Stimulated activated CD4-positive, alpha-beta T cell treated with anti-CD3 and anti-CD28 coated beads, Interleukin-1b, Interleukin-23, amount 100 ng/mL, for 4 hours (primary cell): ENCODE data around the gene P2RY8.
"Not testable (repeated sequence)": the region's sequence is repeated elsewhere in the genome, so short reads cannot be mapped to it uniquely, and the experiment has no call there.

Source experiments
- DNase-seq, 2 donors: peaks; one replicate each; pipeline ENCODE4 v3.0.0-alpha.2; 2020; ENCODE audit warnings: low read depth in 2 of 2

The P2RY8 gene

DNA sequence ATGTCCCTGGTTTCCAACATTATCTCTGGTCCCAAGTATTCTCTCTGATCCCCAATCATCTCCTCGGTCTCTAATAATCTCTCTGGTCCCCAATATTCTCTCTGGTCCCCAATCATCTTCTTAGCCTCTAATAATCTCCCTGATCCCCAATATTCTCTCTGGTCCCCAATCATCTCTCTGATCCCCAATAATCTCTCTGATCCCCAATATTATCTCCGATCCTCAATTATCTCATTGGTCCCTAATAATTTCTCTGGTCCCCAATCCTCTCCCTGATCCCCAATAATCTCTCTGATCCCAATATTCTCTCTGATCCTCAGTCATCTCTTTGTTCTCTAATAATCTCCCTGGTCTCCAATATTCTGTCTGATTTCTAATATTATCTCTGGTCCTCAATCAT, 16.6 kb downstream of the P2RY8 start:
- DNase-seq = no peak

DNA sequence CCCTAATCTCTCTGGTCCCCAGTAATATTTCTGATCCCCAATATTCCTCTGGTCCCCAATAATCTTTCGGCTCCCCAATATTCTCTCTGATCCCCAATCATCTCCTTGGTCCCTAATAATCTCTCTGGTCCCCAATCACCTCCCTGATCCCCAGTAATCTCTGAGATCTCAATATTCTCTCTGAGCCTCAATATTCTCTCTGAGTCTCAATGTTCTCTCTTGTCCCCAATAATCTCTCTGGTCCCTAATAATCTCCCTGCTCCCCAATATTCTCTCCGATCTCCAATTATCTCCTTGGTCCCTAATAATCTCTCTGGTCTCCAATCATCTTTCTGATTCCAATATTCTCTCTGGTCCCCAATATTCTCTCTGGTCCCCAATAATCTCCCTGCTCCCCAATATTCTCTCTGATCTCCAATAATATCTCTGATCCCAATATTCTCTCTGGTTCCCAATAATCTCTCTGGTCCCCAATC, 17.9 kb downstream of the P2RY8 start:
- no peak for DNase-seq

DNA sequence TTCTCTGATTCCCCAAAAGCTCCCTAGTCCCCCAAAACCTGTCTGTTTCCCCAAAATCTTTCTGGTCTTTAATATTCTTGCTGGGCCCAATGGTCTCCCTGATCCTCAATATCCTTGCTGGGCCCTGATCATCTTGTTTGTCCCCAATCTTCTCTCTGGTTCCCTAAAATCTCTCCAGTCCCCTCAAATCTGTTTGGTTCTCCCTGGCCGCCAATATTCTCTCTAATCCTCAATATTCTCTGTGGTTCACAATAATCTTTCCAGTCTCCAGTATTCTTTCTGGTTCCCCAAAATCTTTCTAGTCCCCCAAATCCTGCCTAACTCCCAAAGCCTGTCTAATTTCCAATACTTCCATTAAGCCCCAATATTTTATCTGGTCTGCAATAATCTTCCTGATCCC, 18.5 kb downstream of the P2RY8 start:
- no peak for DNase-seq

DNA sequence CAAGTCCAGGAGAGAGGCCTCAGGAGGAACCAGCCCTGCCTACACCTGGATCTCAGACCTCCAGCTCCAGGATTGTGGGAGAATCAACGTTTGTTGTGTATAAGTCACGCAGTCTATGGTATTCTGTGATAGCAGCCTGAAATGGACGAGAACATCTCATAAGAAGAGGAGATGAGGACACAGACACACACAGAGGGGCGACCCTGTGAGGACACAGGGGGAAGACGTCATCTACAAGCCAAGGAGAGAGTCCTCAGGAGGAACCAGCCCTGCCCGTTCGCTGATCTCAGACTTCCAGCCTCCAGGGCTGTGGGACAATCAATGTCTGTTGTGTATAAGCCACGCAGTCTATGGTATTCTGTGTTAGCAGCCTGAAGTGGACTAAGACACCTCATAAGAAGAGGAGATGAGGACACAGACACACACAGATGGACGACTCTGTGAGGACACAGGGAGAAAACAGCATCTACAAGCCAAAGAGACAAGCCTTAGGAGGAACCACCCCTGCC, 20.3 kb downstream of the P2RY8 start:
- no peak for DNase-seq

DNA sequence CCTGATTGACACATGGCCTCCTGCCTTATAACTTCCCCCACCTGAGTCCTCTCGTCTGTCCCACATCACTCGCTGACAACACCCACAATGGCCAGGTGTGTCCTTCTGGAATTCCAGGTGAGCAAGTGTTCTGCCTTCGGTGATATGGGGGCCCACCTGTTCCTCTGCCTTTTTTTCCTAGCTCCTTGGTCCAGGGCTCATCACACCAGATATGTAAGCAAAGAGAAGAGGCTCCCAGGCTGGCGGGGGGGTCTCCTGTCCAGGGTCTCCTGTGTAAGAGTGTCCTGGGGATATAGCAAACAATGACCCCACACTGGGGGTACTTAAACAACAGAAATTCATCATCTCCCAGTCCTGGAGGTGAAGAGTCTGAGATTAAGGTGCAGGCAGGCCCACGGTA, 25.2 kb downstream of the P2RY8 start:
- no peak for DNase-seq

DNA sequence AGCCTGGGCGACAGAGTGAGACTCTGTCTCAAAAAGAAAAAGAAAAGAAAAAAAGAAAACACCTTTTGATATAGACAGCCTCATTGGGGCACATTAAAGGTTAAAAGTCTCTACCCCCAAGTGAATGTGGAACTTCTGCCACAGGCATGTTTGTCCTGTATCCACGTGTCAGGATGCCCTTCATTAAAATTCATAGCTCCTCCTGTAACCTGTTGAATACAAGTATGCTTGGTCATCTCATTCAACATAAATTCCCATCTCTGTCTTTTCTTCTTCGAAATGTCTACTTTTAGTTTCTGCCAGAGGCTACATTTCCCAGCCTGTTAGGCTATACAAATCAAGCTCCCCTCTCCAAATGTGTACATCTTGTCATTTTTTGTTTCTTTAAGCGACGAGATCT, 25.8 kb downstream of the P2RY8 start:
- DNase-seq = no peak

DNA sequence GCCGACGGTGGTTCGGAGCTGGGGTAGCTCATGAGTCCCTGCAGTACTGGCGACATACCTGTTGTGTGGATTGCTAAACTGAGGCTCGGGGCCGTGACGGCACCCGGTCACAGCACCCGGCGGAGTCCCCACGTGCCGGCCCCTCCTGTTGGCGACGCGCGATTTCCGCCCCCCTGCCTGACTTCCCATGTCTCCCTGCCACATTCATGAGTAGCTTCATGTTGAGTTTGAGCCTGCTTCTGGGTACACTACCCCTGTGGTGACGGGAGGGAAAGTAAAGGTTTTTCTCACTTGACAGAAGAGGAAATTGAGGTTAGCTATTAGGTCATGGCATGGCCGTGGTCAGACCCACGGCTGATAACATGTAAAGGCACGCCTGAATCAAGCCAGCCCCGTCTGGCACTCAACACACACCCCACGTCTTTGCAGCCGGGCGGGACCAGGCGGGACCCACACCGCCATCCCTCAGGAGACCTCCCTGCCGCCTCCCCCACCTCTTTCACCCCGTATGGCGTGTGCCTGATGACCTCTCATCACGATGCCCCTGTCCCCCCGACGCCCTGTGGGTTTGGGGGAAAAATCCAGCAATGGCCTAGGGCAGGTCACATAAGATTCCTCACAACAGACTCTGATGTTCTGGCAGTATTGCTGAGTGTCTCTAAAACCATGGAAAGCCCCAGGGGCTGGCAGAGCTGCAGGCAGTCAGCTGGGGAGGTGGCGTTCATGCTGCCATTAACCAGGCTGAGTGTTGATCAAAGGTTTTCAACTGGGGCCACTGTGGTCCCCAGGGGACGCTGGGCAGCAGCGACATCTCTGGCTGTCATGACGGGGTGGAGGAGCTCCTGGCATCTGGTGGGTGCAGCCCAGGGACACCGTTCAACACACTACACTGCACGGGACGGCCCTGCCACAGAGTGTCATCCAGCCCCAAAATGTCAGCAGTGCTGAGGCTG, 29.2 kb downstream of the P2RY8 start:
- no peak for DNase-seq

DNA sequence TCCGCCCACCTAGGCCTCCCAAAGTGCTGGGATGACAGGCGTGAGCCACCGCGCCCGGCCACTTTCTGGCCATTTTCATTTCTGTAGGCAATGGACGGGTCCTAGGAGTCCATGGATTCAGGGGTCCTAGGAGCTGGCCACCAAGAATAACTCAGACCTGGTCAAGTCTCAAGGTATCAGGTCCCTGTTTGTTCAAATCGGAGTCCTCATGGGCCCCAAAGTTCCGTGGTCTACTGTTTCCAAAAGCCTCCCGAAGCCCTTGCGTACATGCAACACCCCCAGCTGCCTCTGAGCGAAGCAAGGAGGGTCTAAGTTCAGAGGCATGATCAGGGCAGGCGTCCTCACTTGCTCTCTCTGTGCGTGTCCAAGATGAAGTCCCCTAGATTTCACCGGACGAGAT, 30.1 kb downstream of the P2RY8 start:
- no peak for DNase-seq

DNA sequence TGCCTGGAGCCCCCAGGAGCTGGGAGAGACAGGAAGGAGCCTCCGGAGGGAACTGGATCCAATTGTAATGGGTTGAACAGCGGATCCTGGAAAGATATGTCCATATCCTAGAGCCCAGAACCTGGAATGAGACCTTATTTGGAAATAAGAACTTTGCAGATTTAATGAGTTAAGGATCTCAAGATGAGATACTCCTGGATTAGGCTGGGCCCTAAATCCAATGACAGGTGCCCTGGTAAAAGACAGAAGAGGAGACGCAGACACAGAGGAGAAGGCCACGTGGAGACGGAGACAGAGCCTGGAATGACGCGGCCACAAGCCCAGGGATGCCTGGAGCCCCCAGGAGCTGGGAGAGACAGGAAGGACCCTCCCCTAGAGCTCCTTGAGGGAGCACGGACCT, 34.1 kb downstream of the P2RY8 start:
- DNase-seq = no peak

DNA sequence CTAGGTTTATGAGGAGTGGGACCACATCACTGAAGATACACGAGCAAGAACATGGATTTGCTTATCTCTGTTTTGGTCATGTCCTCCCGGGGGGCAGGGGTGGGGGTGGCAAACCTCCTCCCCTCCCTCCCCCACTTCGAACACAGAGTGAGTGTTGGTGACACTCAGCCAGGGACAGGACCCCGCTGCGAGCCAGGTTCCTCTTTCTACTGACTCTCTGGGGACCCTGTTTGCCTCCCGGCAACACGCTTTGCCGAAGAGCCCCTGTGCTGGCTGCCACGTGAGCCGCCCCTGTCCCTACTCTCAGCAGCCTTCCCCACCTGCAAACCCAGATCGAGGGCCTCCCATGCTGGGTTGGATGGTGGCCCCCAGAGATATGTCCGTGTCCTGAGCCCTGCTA, 34.7 kb downstream of the P2RY8 start:
- no peak for DNase-seq

DNA sequence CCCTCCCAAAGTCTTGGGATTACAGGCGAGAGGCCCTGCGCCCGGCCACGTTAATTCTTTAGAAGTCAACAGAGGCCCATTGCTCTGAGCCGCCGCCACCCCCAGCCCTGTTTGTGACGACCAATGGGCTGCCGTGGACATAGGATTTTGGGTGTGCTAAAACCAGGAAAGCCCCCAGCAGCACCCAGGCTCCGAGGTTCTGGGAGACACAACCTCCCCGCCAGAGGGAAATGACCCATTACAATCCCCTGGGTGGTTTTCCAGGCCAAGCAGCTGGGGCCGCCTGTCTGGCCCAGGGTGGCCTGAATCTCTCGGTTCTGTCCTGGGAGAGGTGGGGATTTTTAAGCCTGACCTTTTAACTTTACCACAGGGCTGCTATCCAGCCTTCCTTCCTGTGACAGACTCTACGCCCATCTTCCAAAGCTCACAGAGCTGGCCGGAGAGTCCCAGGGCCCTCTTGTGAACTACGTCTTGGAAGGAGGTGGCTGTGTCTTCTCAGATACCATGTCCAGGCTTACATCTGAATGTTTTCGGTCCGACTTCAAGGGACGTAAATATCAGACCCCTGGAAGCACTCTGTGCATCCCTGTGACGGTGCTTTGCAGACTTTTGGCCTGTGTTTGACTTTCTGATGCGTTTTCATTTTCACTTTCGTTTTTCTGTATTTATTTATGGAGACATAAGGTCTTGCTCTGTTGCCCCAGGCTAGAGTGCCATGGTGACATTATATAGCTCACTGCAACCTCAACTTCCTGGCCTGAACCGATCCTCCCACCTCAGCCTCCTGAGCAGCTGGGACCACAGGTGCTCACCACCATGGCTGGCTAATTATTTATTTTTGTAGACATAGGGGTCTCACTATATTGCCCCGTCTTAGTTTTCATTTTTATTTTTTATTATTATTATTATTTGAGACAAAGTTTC, 36.0 kb downstream of the P2RY8 start:
- no peak for DNase-seq

DNA sequence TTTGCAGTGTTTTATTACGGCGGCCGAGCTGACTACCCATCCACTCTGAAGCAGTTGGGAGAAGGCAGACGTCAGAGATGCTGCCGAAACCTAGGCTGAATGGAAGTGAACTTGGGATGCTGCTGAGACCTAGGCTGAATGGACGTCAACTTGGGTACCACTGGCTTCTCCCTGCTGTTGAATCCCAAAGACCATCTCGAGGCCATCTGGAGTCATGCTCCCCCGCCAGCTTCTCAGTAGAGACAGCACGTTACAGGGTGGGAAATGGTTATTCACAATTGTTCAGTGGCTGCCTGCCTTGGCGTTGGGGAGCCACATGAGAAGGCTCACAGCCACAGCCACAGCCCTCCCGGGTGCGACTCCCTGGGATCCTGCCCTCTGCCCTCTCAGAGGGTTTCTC, 40.9 kb downstream of the P2RY8 start:
- DNase-seq = no peak

DNA sequence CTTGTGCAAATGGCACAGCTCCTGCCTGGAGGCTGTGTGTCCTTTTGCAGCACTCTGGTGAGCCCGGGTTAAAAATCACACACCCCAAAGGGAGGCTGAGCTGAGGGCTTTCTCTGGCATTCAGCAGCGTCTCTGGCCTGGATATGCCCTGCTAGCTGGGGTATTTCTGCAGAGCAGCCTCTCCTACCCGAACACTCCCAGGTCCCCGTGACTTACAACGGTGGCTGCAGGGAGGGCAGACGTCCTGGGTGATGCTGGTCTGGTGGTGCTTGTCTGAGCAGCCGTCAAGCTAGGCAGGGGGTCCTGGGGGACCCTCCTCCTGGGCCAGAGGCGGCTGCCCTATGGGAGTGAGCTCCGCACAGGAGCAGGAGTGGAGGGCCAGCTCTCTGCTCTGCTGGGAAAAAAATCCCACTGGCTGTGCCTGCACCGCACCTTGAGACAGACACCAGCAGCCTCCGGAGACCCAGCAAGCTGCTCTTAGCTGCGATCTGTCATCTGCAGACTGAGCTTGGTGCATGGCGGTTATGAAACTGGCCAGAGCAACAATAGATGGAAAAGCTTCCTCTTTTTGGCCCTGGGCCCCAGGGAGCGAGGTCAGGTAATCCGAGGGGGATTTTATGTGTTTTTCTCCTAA, 43.0 kb downstream of the P2RY8 start:
- no peak for DNase-seq

DNA sequence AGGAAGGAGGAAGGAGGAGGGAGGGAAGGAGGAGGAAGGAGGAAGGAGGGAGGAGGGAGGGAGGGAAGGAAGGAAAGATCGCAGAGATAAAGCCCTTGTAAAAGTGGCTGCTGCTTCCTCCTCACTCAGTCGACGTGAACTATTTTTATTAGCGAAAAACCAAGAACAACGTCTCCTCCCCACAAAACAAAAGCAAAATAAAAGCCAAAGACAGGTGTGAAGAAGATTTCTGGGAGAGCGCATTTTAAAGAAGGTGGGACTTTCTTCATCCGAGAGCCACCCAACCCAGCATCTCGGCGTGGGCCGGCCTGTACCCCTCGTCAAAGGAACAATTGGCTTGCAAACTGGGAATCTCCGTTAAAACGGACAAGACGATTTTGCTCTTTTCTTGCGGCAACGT, 43.6 kb downstream of the P2RY8 start:
- DNase-seq = no peak

DNA sequence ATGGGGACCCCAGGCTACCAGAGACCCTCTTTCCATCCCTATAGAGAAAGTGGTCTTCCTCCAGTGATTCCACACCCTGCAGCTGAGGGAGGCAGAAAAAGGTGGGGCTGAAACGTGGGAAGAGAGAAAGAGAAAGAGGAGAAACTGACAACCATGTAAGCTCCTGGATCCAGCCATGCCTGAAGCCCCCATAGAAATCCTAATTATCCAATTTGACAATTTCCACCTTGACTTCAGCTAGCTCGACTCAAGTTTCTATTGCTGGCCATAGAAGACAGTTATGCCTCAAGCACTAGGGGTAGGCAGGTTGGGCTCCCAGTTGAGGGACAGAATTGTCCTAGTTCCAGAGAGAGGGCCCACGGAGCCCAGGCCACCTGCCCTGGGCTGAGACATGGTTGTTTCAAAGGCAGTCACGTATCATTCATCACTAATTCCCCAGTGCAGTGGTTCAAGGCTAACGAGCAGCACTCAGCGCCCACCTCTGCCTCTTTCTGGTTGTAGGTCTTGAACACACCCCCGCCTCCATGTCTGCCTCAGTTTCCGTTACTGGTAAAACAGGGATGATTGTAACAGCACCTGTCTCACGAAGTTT, 44.5 kb downstream of the P2RY8 start:
- no peak for DNase-seq

DNA sequence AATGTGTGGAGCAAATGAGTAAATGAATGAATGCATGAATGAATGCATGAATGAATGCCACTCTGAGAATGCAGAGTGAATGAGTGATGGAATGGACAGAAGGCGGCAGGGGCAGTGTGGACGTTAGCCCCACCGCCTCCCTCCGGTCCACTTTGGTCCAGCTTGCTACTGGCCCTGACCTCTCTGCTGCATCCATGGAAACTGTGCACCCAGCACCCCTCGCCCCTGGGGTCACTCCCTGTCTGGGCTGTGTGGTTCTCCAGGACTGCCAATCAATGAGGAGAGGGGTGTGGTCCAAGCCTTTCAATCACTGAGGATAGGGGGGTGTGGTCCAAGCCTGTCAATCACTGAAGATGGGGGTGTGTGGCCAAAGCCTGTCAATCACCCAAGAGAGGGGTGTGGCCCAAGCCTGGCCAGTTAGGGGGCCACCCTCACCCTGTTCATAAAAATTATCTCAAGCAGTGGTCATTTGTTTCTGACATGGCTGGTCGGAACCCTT, 45.1 kb downstream of the P2RY8 start:
- no peak for DNase-seq

DNA sequence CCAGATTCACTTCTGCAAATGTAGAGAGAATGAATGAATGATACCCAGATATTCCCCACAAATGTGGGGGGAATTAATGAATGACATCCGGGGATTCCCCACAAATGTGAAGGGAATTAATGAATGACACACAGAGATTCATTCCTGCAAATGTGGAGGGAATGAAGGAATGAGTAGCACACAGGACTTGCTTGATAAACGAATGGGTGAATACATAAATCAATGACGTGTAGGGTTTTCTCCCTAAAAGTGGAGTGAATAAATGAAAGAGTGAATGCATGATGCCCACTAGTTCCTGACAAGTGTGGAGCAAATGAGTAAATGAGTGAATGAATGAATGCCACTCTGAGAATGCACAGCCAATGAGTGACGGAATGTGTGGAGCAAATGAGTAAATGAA, 45.7 kb downstream of the P2RY8 start:
- not testable (repeated sequence) for DNase-seq

DNA sequence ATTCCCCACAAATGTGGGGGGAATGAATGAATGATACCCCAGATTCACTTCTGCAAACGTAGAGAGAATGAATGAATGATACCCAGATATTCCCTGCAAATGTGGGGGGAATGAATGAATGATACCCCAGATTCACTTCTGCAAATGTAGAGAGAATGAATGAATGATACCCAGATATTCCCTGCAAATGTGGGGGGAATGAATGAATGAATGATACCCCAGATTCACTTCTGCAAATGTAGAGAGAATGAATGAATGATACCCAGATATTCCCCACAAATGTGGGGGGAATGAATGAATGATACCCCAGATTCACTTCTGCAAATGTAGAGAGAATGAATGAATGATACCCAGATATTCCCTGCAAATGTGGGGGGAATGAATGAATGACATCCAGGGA, 46.3 kb downstream of the P2RY8 start:
- not testable (repeated sequence) for DNase-seq

DNA sequence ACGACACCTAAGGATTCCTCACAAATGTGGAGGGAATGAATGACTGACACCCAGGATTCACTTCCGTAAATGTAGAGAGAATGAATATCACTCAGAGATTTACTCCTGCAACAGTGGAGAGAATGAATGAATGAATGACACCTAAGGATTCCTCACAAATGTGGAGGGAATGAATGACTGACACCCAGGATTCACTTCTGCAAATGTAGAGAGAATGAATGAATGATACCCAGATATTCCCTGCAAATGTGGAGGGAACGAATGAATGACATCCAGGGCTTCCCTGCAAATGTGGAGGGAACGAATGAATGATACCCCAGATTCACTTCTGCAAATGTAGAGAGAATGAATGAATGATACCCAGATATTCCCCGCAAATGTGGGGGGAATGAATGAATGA, 47.6 kb downstream of the P2RY8 start:
- DNase-seq = not testable (repeated sequence)

DNA sequence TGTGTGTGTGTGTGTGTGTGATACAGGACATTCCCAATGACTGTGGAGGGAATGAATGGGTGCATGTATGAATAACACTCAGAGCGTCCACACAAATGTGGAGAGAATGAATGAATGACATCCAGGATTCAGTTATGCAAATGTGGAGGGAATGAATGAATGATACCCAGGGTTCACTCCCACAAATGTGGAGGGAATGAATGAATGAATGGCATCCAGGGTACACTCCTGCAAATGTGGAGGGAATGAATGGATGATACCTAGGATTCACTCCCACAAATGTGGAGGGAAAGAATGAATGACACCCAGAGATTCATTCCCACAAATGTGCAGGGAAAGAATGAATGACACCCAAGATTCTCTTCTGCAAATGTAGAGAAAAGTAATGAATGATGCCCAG, 48.2 kb downstream of the P2RY8 start:
- DNase-seq = no peak

DNA sequence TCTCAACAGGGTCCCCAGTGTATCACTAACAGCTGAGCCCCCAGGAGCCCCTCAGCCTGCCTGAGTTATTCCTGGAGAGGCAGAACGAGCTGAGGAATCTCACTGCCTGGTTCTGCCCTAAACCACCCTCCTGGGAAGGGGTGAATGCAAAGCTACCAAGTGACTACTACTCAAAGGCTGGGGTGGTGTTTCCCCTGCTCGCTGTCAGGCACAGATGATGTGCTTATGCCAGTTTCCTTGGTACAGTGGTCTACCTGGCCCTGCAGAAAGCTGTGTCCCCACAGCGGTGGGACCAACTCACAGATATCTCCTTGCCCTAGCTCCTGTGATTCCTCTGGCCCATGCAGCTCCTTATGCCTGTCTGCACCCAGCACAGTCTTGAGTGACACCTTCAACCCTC, 48.8 kb downstream of the P2RY8 start:
- DNase-seq = no peak
